Natural killer cell (primary cell): ENCODE results near the gene PCDHB8. TPM values are rescaled to one million over a fixed set of nuclear protein-coding genes. Genes with fewer than 3 reads are reported as not detected.
"Not testable (repeated sequence)": the region's sequence is repeated elsewhere in the genome, so short reads cannot be mapped to it uniquely, and the experiment has no call there.

ENCODE experiments used
- ATAC-seq, 3 donors: fragments of 150-1000 bp in 2 of 3; fragments of 200-7000 bp in 1 of 3; cut with Tn5 transposase; 1 replicate in 1 of 3; 2 replicates in 2 of 3; pipeline ENCODE4 v1.10.0; 2021; ENCODE audit warnings: mild to moderate bottlenecking in 2 of 3, moderate library complexity in 2 of 3
- DNase-seq, 2 donors: peaks; one replicate each; pipeline versions ENCODE4 v3.0.0 to v3.0.0-alpha.2; 2013 to 2021; ENCODE audit warnings: mixed read lengths in 1 of 2
- H3K27ac ChIP-seq: one replicate; pipeline ENCODE4 v1.5.1; 2013; ENCODE audit warnings: mild to moderate bottlenecking, low read length
- H3K27me3 ChIP-seq: one replicate; pipeline ENCODE4 v1.6.1; 2013; ENCODE audit warnings: low read length; ENCODE audit not compliant: control insufficient read depth, insufficient read depth
- H3K36me3 ChIP-seq: one replicate; pipeline ENCODE4 v1.6.1; 2013; ENCODE audit warnings: low read length; ENCODE audit not compliant: control insufficient read depth, insufficient read depth
- H3K4me1 ChIP-seq: one replicate; pipeline ENCODE4 v1.6.1; 2013; ENCODE audit warnings: low read length; ENCODE audit not compliant: control insufficient read depth, insufficient read depth
- H3K4me3 ChIP-seq: one replicate; pipeline ENCODE4 v1.5.1; 2013; ENCODE audit warnings: low read length
- H3K9me3 ChIP-seq: one replicate; pipeline ENCODE4 v1.6.1; 2013; ENCODE audit warnings: low read length; ENCODE audit not compliant: control insufficient read depth, insufficient read depth
- H3K27ac Mint-ChIP-seq, 2 donors: one replicate each; pipeline ENCODE4 v1.8.0; 2022; ENCODE audit warnings: mild to moderate bottlenecking in 2 of 2, mixed read lengths in 2 of 2, moderate library complexity in 1 of 2
- H3K27me3 Mint-ChIP-seq, 2 donors: one replicate each; pipeline ENCODE4 v1.8.0; 2022; ENCODE audit warnings: low read depth in 2 of 2, mixed read lengths in 2 of 2
- H3K36me3 Mint-ChIP-seq: one replicate; pipeline ENCODE4 v1.8.0; 2022; ENCODE audit warnings: mixed read lengths
- H3K4me1 Mint-ChIP-seq, 2 donors: one replicate each; pipeline ENCODE4 v1.8.0; 2022; ENCODE audit warnings: mixed read lengths in 2 of 2
- H3K4me3 Mint-ChIP-seq: one replicate; pipeline ENCODE4 v1.8.0; 2022; ENCODE audit warnings: mild to moderate bottlenecking, moderate library complexity, mixed read lengths
- H3K9me3 Mint-ChIP-seq, 2 donors: one replicate each; pipeline ENCODE4 v1.8.0; 2022; ENCODE audit warnings: mixed read lengths in 2 of 2
- CTCF ChIP-seq: fragments of 200-600 bp; IDR thresholded peaks from one replicate; pipeline ENCODE4 v1.8.0; 2022; ENCODE audit warnings: antibody characterized with exemption
- WGBS: methylation state at CpG from one replicate; pipeline ENCODE4 v1.1.7; 2013; ENCODE audit warnings: missing lambda C conversion rate; ENCODE audit not compliant: insufficient coverage; 5-methylcytosine and 5-hydroxymethylcytosine counted together
- intact Hi-C: fragments of 100-400 bp; cut with micrococcal nuclease; formaldehyde crosslinking; loops from one replicate; pipeline ENCODE4 v1.14.2; 2022
- total RNA-seq, 4 donors: library from RNA; stranded (reverse); fragments of 120-200 nt in 1 of 4; gene quantifications; one replicate each; pipeline versions ENCODE4 v1.2.3 to v1.2.4, GENCODE V29; 2013 to 2022

PCDHB8 gene
- total RNA-seq: not detected
- not detected for total RNA-seq (2013)

- H3K4me3 ChIP-seq, H3K27me3 ChIP-seq, H3K9me3 Mint-ChIP-seq, ATAC-seq, H3K4me1 Mint-ChIP-seq, H3K27ac Mint-ChIP-seq, H3K36me3 Mint-ChIP-seq, H3K27ac ChIP-seq, intact Hi-C loops, H3K4me3 Mint-ChIP-seq, DNase-seq, H3K36me3 ChIP-seq, H3K9me3 ChIP-seq, H3K4me1 ChIP-seq: not testable (repeated sequence)
- WGBS: 38% methylated on average over 8 of the region's 18 CpGs
- H3K27me3 Mint-ChIP-seq: peaks cover 12 to 13% of the 10 kb centered on the region in 2 donors
These were observed at the start of gene PCDHB8 for GRCh38 chr5:141177577-141178191. Gene PCDHB8, plus strand, starts transcription at chr5:141177790. Its CDS starts 245 bp downstream, at chr5:141178035.

- H3K9me3 Mint-ChIP-seq: peaks cover 10 to 12% of the 10 kb centered on the region in 2 donors
- no peaks in the 10 kb centered on the region for H3K4me1 ChIP-seq
- peaks cover 14% of the 10 kb centered on the region for H3K9me3 ChIP-seq
- ATAC-seq: no peak
- WGBS: 31% methylated on average over 22 of the region's 22 CpGs
- peak in 1 of 2 donors; percentile 4 for DNase-seq
- H3K27ac Mint-ChIP-seq: no peak within 1 kb of the TSS
- H3K4me3 ChIP-seq: no peak within 1 kb of the TSS
- intact Hi-C loops: no loop called here
- no peaks in the 10 kb centered on the region for H3K36me3 ChIP-seq
- no peak for TF ChIP-seq CTCF
- H3K27me3 ChIP-seq: peaks cover 2% of the 10 kb centered on the region
- H3K4me3 Mint-ChIP-seq: no peak within 1 kb of the TSS
- H3K36me3 Mint-ChIP-seq: peaks cover 20% of the 10 kb centered on the region
- H3K27me3 Mint-ChIP-seq: peaks cover 0 to 3% of the 10 kb centered on the region in 2 donors
- peaks cover 0 to 7% of the 10 kb centered on the region in 2 donors for H3K4me1 Mint-ChIP-seq
- H3K27ac ChIP-seq: no peak within 1 kb of the TSS
These were observed 42.4 kb upstream of the PCDHB8 start, which contains the start of gene PCDHB5 for GRCh38 chr5:141135030-141135717. Gene PCDHB5, plus strand, starts transcription at chr5:141135206. Its CDS starts 229 bp downstream, at chr5:141135435.

GRCh38 chr5:141135718-141136266, 41.8 kb upstream of the PCDHB8 start:
- Mint-ChIP-seq H3K9me3 (peaks cover 8 to 10% of the 10 kb centered on the region in 2 donors), H3K4me3 (no peak overlapping the region), H3K27me3 (peaks cover 0 to 3% of the 10 kb centered on the region in 2 donors), H3K27ac (no peak overlapping the region), H3K4me1 (peaks cover 0 to 7% of the 10 kb centered on the region in 2 donors), H3K36me3 (peaks cover 20% of the 10 kb centered on the region)
- no peak for ATAC-seq
- Histone ChIP-seq H3K27ac (no peak overlapping the region), H3K27me3 (peaks cover 2% of the 10 kb centered on the region), H3K4me3 (no peak overlapping the region), H3K36me3 (no peaks in the 10 kb centered on the region), H3K4me1 (no peaks in the 10 kb centered on the region), H3K9me3 (peaks cover 14% of the 10 kb centered on the region)
- TF ChIP-seq CTCF: no peak
- intact Hi-C loops: no loop called here
- 53% methylated on average over 19 of the region's 19 CpGs for WGBS
- DNase-seq: no peak

GRCh38 chr5:141137346-141137745, 40.2 kb upstream of the PCDHB8 start:
- H3K4me3 Mint-ChIP-seq, H3K27ac ChIP-seq, H3K4me1 Mint-ChIP-seq, H3K27me3 Mint-ChIP-seq, DNase-seq, intact Hi-C loops, H3K36me3 ChIP-seq, ATAC-seq, H3K4me3 ChIP-seq, H3K4me1 ChIP-seq, H3K27me3 ChIP-seq, H3K27ac Mint-ChIP-seq: not testable (repeated sequence)
- H3K9me3 Mint-ChIP-seq: peaks cover 13 to 16% of the 10 kb centered on the region in 2 donors
- H3K36me3 Mint-ChIP-seq: peaks cover 20% of the 10 kb centered on the region
- H3K9me3 ChIP-seq: peaks cover 14% of the 10 kb centered on the region
- 47% methylated on average over 34 of the region's 34 CpGs for WGBS
